Measurements from ENCODE around the gene SUGP2.

Gene SUGP2

GRCh38 chr19:19033426-19034203, at the start of gene SUGP2, which contains the start of gene ARMC6:
TSS of gene SUGP2 (minus strand) at chr19:19033517. CDS start at chr19:19031071, 2,446 bp downstream.
TSS of gene ARMC6 (plus strand) at chr19:19033603. CDS start at chr19:19034210, 607 bp downstream.
- no peak for TF ChIP-seq CTCF (IDR thresholded peaks at IDR 0.05; ENCODE audit: low read depth, low read length)
- DNase-seq (ENCODE audit: extremely low read depth, low read depth), result peak; percentile 60

- DNase-seq (ENCODE audit: extremely low read depth, low read depth), result no peak
- TF ChIP-seq CTCF (IDR thresholded peaks at IDR 0.05; ENCODE audit: low read depth, low read length), result no peak
Measured at GRCh38 chr19:19081642-19082151, 48.4 kb upstream of the SUGP2 start.

GRCh38 chr19:19079571-19079970, 46.3 kb upstream of the SUGP2 start:
- DNase-seq (ENCODE audit: extremely low read depth, low read depth), result no peak
- no peak for TF ChIP-seq CTCF (IDR thresholded peaks at IDR 0.05; ENCODE audit: low read depth, low read length)

GRCh38 chr19:19078801-19079200, 45.5 kb upstream of the SUGP2 start:
- TF ChIP-seq CTCF (IDR thresholded peaks at IDR 0.05; ENCODE audit: low read depth, low read length), result no peak
- DNase-seq (ENCODE audit: extremely low read depth, low read depth), result no peak

- no peak for DNase-seq (ENCODE audit: extremely low read depth, low read depth)
Measured at GRCh38 chr19:19077103-19077502, 43.8 kb upstream of the SUGP2 start.

GRCh38 chr19:19076476-19076875, 43.2 kb upstream of the SUGP2 start:
- no peak for DNase-seq (ENCODE audit: extremely low read depth, low read depth)
- no peak for TF ChIP-seq CTCF (IDR thresholded peaks at IDR 0.05; ENCODE audit: low read depth, low read length)

More at GRCh38 chr19:19077103-19077502, 43.8 kb upstream of the SUGP2 start:
- no peak for TF ChIP-seq CTCF (IDR thresholded peaks at IDR 0.05; ENCODE audit: low read depth, low read length)

- no peak for DNase-seq (ENCODE audit: extremely low read depth, low read depth)
- no peak for TF ChIP-seq CTCF (IDR thresholded peaks at IDR 0.05; ENCODE audit: low read depth, low read length)
Measured at GRCh38 chr19:19075126-19075525, 41.8 kb upstream of the SUGP2 start.

All from AG09319 (cell line).